ENCODE results near the gene CLTB. TPM values are rescaled to one million over a fixed set of nuclear protein-coding genes. Genes with fewer than 3 reads are reported as not detected.

CLTB gene
- total and polyA plus RNA-seq, 2 experiments from 2014 or later = 26.8 to 34.0 TPM

- Histone ChIP-seq H2AFZ (no peak overlapping the region), H3K79me2 (replicated peaks; ENCODE audit: insufficient read depth) (peaks cover 86% of the 10 kb centered on the region), H4K20me1 (replicated peaks; ENCODE audit: insufficient read depth) (peaks cover 34% of the 10 kb centered on the region), H3F3A (replicated peaks; ENCODE audit: low read depth) (no peaks in the 10 kb centered on the region), H3K36me3 (ENCODE audit: insufficient read depth) (peaks cover 16% of the 10 kb centered on the region), H3K4me1 (ENCODE audit: insufficient read depth) (no peaks in the 10 kb centered on the region; the same call in 1 of the 2 replicates), H3K4me2 (no peak overlapping the region), H3K4me3 (no peak overlapping the region), H3K27ac (ENCODE audit: low read depth) (no peak overlapping the region), H3K9me2 (ENCODE audit: insufficient read depth) (no peaks in the 10 kb centered on the region), H3K27me3 (ENCODE audit: insufficient read depth) (no peaks in the 10 kb centered on the region)
- H3K9me3 Mint-ChIP-seq = no peaks in the 10 kb centered on the region
- ATAC-seq = no peak
- H3K27ac Mint-ChIP-seq = no peak overlapping the region
- peaks cover 4% of the 10 kb centered on the region for H3K27me3 Mint-ChIP-seq (ENCODE audit: insufficient read depth, low read depth, poor library complexity)
- H3K4me1 Mint-ChIP-seq = peaks cover 6% of the 10 kb centered on the region
- no peak for TF ChIP-seq STAT1 (IDR thresholded peaks at IDR 0.05; ENCODE audit: unreplicated experiment)
- no peak for TF ChIP-seq ETS1 (IDR thresholded peaks at IDR 0.05)
- H3K4me3 Mint-ChIP-seq = no peak overlapping the region
- no peak for DNase-seq (ENCODE audit: low spot score)
- H3K36me3 Mint-ChIP-seq (ENCODE audit: low read depth) = peaks cover 66% of the 10 kb centered on the region
Observed at GRCh38 chr5:176356179-176356566, 60.2 kb downstream of the CLTB start.

- H3K4me2 ChIP-seq = no peak overlapping the region
- Mint-ChIP-seq H3K27me3 (ENCODE audit: insufficient read depth, low read depth, poor library complexity) (peaks cover 4% of the 10 kb centered on the region), H3K4me1 (peaks cover 6% of the 10 kb centered on the region), H3K27ac (no peak overlapping the region), H3K36me3 (ENCODE audit: low read depth) (peaks cover 71% of the 10 kb centered on the region), H3K4me3 (no peak overlapping the region), H3K9me3 (no peaks in the 10 kb centered on the region)
- H2AFZ ChIP-seq = no peak overlapping the region
- no peak overlapping the region for H3K27ac ChIP-seq (ENCODE audit: low read depth)
- H3K4me3 ChIP-seq = no peak overlapping the region
- H3K36me3 ChIP-seq (ENCODE audit: insufficient read depth) = peaks cover 17% of the 10 kb centered on the region
- peaks cover 80% of the 10 kb centered on the region for H3K79me2 ChIP-seq (replicated peaks; ENCODE audit: insufficient read depth)
- H3K4me1 ChIP-seq (ENCODE audit: insufficient read depth) = no peaks in the 10 kb centered on the region; the same call in 1 of the 2 replicates
- TF ChIP-seq ZNF114 (CRISPR knock-in tag; IDR thresholded peaks at IDR 0.05) = no peak
- TF ChIP-seq ZNF331 (CRISPR knock-in tag; IDR thresholded peaks at IDR 0.05; ENCODE audit: low read depth) = no peak
- TF ChIP-seq CTCF (conservative IDR thresholded peaks at IDR 0.05; ENCODE audit: low read depth in 2 of 2) = peak; percentile 17 to 30; a peak in 2 of 4 replicates
- TF ChIP-seq REST (IDR thresholded peaks at IDR 0.05; ENCODE audit: unreplicated experiment) = no peak
- TF ChIP-seq POLR2AphosphoS5 (IDR thresholded peaks at IDR 0.05; ENCODE audit: low read depth) = no peak
- no peak for TF ChIP-seq JUNB (IDR thresholded peaks at IDR 0.05; ENCODE audit: unreplicated experiment)
- no peak for TF ChIP-seq NANOG (IDR thresholded peaks at IDR 0.05; ENCODE audit: borderline replicate concordance)
- TF ChIP-seq CREB1 (CRISPR knock-in tag; IDR thresholded peaks at IDR 0.05; ENCODE audit: low read depth) = no peak
- H3F3A ChIP-seq (replicated peaks; ENCODE audit: low read depth) = no peaks in the 10 kb centered on the region
- H3K9me2 ChIP-seq (ENCODE audit: insufficient read depth) = no peaks in the 10 kb centered on the region
- DNase-seq (ENCODE audit: low spot score) = peak; percentile 65
- peaks cover 34% of the 10 kb centered on the region for H4K20me1 ChIP-seq (replicated peaks; ENCODE audit: insufficient read depth)
- H3K27me3 ChIP-seq (ENCODE audit: insufficient read depth) = no peaks in the 10 kb centered on the region
- peak; percentile 88 for ATAC-seq
Observed at GRCh38 chr5:176355400-176356178, 60.8 kb downstream of the CLTB start.
